PC-3 (cell line): ENCODE results near the gene PLEKHH2. TPM values are rescaled to one million over a fixed set of nuclear protein-coding genes. Genes with fewer than 3 reads are reported as not detected.
"Not testable (repeated sequence)": the region's sequence is repeated elsewhere in the genome, so short reads cannot be mapped to it uniquely, and the experiment has no call there.

Experiments
- ATAC-seq: fragments of 200-7000 bp; cut with Tn5 transposase; 2 replicates; pipeline ENCODE4 v1.9.1; 2020; ENCODE audit warnings: mild to moderate bottlenecking, moderate library complexity
- BruUV-seq: library from RNA; stranded (reverse); fragments of 400-500 nt; replicated peaks from 2 replicates; lab custom pipeline; 2021; lab: Mats Ljungman, UMichigan
- CTCF ChIA-PET: fragments of 300-600 bp; sonication (Branson Sonifier 250); formaldehyde crosslinking; loops from one replicate; lab custom pipeline; 2022; ENCODE audit warnings: antibody characterized with exemption; lab: Charles Lee
- POLR2A ChIA-PET: fragments of 300-600 bp; sonication (Branson Sonifier 250); formaldehyde crosslinking; loops from one replicate; lab custom pipeline; 2022; ENCODE audit warnings: antibody characterized with exemption; ENCODE audit not compliant: unreplicated experiment; lab: Charles Lee
- DNase-seq: peaks from one replicate; pipeline ENCODE4 v3.0.0-alpha.2; 2015
- H2AFZ ChIP-seq: fragments of 300-600 bp; sonication (generic); 2 replicates; pipeline ENCODE4 v1.6.0; 2016; ENCODE audit warnings: antibody characterized with exemption, low read length
- H3F3A ChIP-seq: fragments of 300-600 bp; sonication (generic); one replicate; pipeline ENCODE4 v1.6.0; 2017; ENCODE audit warnings: antibody characterized with exemption, low read length, control low read depth, mild to moderate bottlenecking; ENCODE audit not compliant: unreplicated experiment
- H3K27ac ChIP-seq: fragments of 300-600 bp; sonication (generic); 2 replicates; pipeline ENCODE4 v1.5.1; 2016; ENCODE audit warnings: mild to moderate bottlenecking, low read length
- H3K27me3 ChIP-seq: fragments of 300-600 bp; sonication (generic); 2 replicates; pipeline ENCODE4 v1.6.1; 2016; ENCODE audit warnings: low read length, mixed read lengths
- H3K36me3 ChIP-seq: fragments of 300-600 bp; sonication (generic); 2 replicates; pipeline ENCODE4 v1.6.1; 2016; ENCODE audit warnings: low read depth, mixed run types, low read length, mixed read lengths
- H3K4me1 ChIP-seq: fragments of 300-600 bp; sonication (generic); 2 replicates; pipeline ENCODE4 v1.5.1; 2016; ENCODE audit warnings: low read length; ENCODE audit not compliant: insufficient read depth
- H3K4me2 ChIP-seq: fragments of 300-600 bp; sonication (generic); 2 replicates; pipeline ENCODE4 v1.6.0; 2016; ENCODE audit warnings: low read length
- H3K4me3 ChIP-seq: fragments of 300-600 bp; sonication (generic); 2 replicates; pipeline ENCODE4 v1.5.1; 2016; ENCODE audit warnings: mild to moderate bottlenecking, low read length, mixed read lengths
- H3K79me2 ChIP-seq: fragments of 300-600 bp; sonication (generic); 2 replicates; pipeline ENCODE4 v1.6.1; 2017; ENCODE audit warnings: low read length, mixed read lengths
- H3K9ac ChIP-seq: fragments of 300-600 bp; sonication (generic); 2 replicates; pipeline ENCODE4 v1.6.0; 2016; ENCODE audit warnings: mild to moderate bottlenecking, low read length
- H3K9me2 ChIP-seq: fragments of 300-600 bp; sonication (generic); replicated peaks from 2 replicates; pipeline ENCODE4 v1.6.1; 2016; ENCODE audit warnings: mixed run types, low read length, mixed read lengths
- H3K9me3 ChIP-seq: fragments of 300-600 bp; sonication (generic); 2 replicates; pipeline ENCODE4 v1.6.1; 2016; ENCODE audit warnings: low read length, mixed read lengths
- H4K20me1 ChIP-seq: fragments of 300-600 bp; sonication (generic); 2 replicates; pipeline ENCODE4 v1.6.1; 2016; ENCODE audit warnings: low read length, mixed read lengths
- CTCF ChIP-seq: fragments of 300-600 bp; sonication (generic); conservative IDR thresholded peaks from 2 replicates; pipeline ENCODE4 v1.5.1; 2017; ENCODE audit warnings: antibody characterized with exemption, low read depth, mild to moderate bottlenecking, low read length
- EZH2 ChIP-seq: fragments of 300-600 bp; sonication (generic); IDR thresholded peaks from one replicate; pipeline ENCODE4 v1.6.1; 2017; ENCODE audit warnings: antibody characterized with exemption, mild to moderate bottlenecking, low read length; ENCODE audit not compliant: unreplicated experiment
- EZH2phosphoT487 ChIP-seq: fragments of 300-600 bp; sonication (generic); IDR thresholded peaks from 2 replicates; pipeline ENCODE4 v1.6.1; 2018; ENCODE audit warnings: mild to moderate bottlenecking, antibody characterized with exemption, low read length, borderline replicate concordance
- intact Hi-C: fragments of 100-400 bp; cut with micrococcal nuclease; formaldehyde crosslinking; loops from 2 replicates; pipeline ENCODE4 v1.9.0; 2023
- total RNA-seq: library from RNA; depleted of rRNA; stranded (reverse); fragments of >200 nt; gene quantifications from 2 replicates; pipeline ENCODE4 v1.2.3, GENCODE V29; 2014

PLEKHH2 gene
- total RNA-seq, 1 experiment from 2014 or later = 1.9 TPM

- ATAC-seq (no peak), DNase-seq (no peak)
- Histone ChIP-seq H3K36me3 (no peaks in the 10 kb centered on the region), H3K79me2 (no peaks in the 10 kb centered on the region), H4K20me1 (no peaks in the 10 kb centered on the region), H3K4me3 (no peak overlapping the region), H3K9me2 (no peaks in the 10 kb centered on the region), H3K27me3 (no peaks in the 10 kb centered on the region), H3K9ac (no peak overlapping the region), H3K9me3 (no peaks in the 10 kb centered on the region), H3K4me2 (no peak overlapping the region), H3K27ac (no peak overlapping the region), H3F3A (no peaks in the 10 kb centered on the region), H2AFZ (no peak overlapping the region), H3K4me1 (no peaks in the 10 kb centered on the region)
- ChIA-PET POLR2A (no interaction called here), CTCF (no interaction called here)
- intact Hi-C loops = no loop called here
- no TSS peak for BruUV-seq
- TF ChIP-seq EZH2 = no peak
- TF ChIP-seq CTCF = no peak
- TF ChIP-seq EZH2phosphoT487 = no peak
Measured at GRCh38 chr2:43685357-43685756, 48.3 kb downstream of the PLEKHH2 start.

- CTCF ChIA-PET = no interaction called here
- Histone ChIP-seq H2AFZ (no peak overlapping the region), H3K4me1 (no peaks in the 10 kb centered on the region), H3K36me3 (no peaks in the 10 kb centered on the region), H3K9ac (no peak overlapping the region), H3K9me3 (no peaks in the 10 kb centered on the region), H4K20me1 (no peaks in the 10 kb centered on the region), H3K4me3 (no peak overlapping the region), H3F3A (no peaks in the 10 kb centered on the region), H3K27me3 (no peaks in the 10 kb centered on the region), H3K4me2 (no peak overlapping the region), H3K79me2 (no peaks in the 10 kb centered on the region), H3K27ac (no peak overlapping the region), H3K9me2 (no peaks in the 10 kb centered on the region)
- POLR2A ChIA-PET = no interaction called here
- no peak for ATAC-seq
- BruUV-seq = no TSS peak
- no peak for DNase-seq
- no peak for TF ChIP-seq CTCF
- no peak for TF ChIP-seq EZH2phosphoT487
- no peak for TF ChIP-seq EZH2
- intact Hi-C loops = no loop called here
Measured at GRCh38 chr2:43689999-43690398, 52.9 kb downstream of the PLEKHH2 start.

GRCh38 chr2:43692428-43692994 is 55.5 kb downstream of the PLEKHH2 start:
- Histone ChIP-seq H2AFZ (no peak overlapping the region), H3F3A (no peaks in the 10 kb centered on the region), H3K4me1 (no peaks in the 10 kb centered on the region), H3K9me2 (no peaks in the 10 kb centered on the region), H3K9me3 (no peaks in the 10 kb centered on the region), H3K4me2 (no peak overlapping the region), H4K20me1 (no peaks in the 10 kb centered on the region), H3K27ac (no peak overlapping the region), H3K36me3 (no peaks in the 10 kb centered on the region), H3K4me3 (no peak overlapping the region), H3K9ac (no peak overlapping the region), H3K79me2 (no peaks in the 10 kb centered on the region), H3K27me3 (no peaks in the 10 kb centered on the region)
- TF ChIP-seq EZH2 (no peak), EZH2phosphoT487 (no peak), CTCF (no peak)
- no peak for DNase-seq
- CTCF ChIA-PET = no interaction called here
- no TSS peak for BruUV-seq
- no peak for ATAC-seq
- POLR2A ChIA-PET = interaction anchor here (0.7 kb wide), 1 partner anchor 1873 kb away, joined by 6 read pairs; no protein-coding TSS in a partner anchor
- intact Hi-C loops = no loop called here

- H3K4me3 ChIP-seq, H3K9me2 ChIP-seq, H3K36me3 ChIP-seq, POLR2A ChIA-PET, H3K27me3 ChIP-seq, H3K79me2 ChIP-seq, H3K27ac ChIP-seq, intact Hi-C loops, BruUV-seq, H3F3A ChIP-seq, DNase-seq, H2AFZ ChIP-seq, H4K20me1 ChIP-seq, H3K4me1 ChIP-seq, H3K9ac ChIP-seq, H3K4me2 ChIP-seq, ATAC-seq, H3K9me3 ChIP-seq: not testable (repeated sequence)
- CTCF ChIA-PET = interaction anchor here (0.7 kb wide), 1 partner anchor 594 kb away, joined by 4 read pairs; no protein-coding TSS in a partner anchor
Measured at GRCh38 chr2:43698140-43698539, 61.1 kb downstream of the PLEKHH2 start.
